ENCODE measurements around the gene HSD11B2. TPM values are rescaled to one million over a fixed set of nuclear protein-coding genes. Genes with fewer than 3 reads are reported as not detected.

HSD11B2 gene
- 1 to 10 TPM in 1 of 2 experiments, under 1 TPM in 1; 0.86 to 1.1 TPM for total RNA-seq

GRCh38 chr16:67430977-67431774, at the start of gene HSD11B2:
HSD11B2 (plus strand) TSS chr16:67431121; CDS start chr16:67431249, 128 bp downstream.
- Mint-ChIP-seq H3K27me3 (ENCODE audit: low read depth) (peaks cover 31% of the 10 kb centered on the region), H3K9me3 (no peaks in the 10 kb centered on the region), H3K4me3 (peak within 1 kb of the TSS; percentile 77), H3K27ac (no peak within 1 kb of the TSS), H3K4me1 (ENCODE audit: low read depth) (peaks cover 10% of the 10 kb centered on the region), H3K36me3 (ENCODE audit: low read depth) (no peaks in the 10 kb centered on the region)
- CTCF ChIA-PET = interaction anchor here (0.6 to 1.2 kb wide), 6 partner anchors 15 to 187 kb away, joined by 3 to 9 read pairs (median 3); partner anchors contain the start of gene FHOD1
- DNase-seq = no peak
- intact Hi-C loops (cut with micrococcal nuclease) = no loop called here

GRCh38 chr16:67383284-67383683, 47.6 kb upstream of the HSD11B2 start:
- no peaks in the 10 kb centered on the region for H3K27me3 Mint-ChIP-seq (ENCODE audit: low read depth)
- H3K27ac Mint-ChIP-seq = no peak overlapping the region
- DNase-seq = no peak
- intact Hi-C loops (cut with micrococcal nuclease) = no loop called here
- CTCF ChIA-PET = interaction anchor here (0.6 to 1.0 kb wide), 3 partner anchors 17 to 365 kb away, joined by 3 read pairs; partner anchors contain the start of genes KCTD19 and LRRC36
- H3K36me3 Mint-ChIP-seq (ENCODE audit: low read depth) = no peaks in the 10 kb centered on the region
- no peak overlapping the region for H3K4me3 Mint-ChIP-seq
- peaks cover 7% of the 10 kb centered on the region for H3K4me1 Mint-ChIP-seq (ENCODE audit: low read depth)
- H3K9me3 Mint-ChIP-seq = no peaks in the 10 kb centered on the region

- CTCF ChIA-PET = interaction anchor here (0.6 to 0.9 kb wide), 2 partner anchors 15 to 288 kb away, joined by 3 to 5 read pairs; no protein-coding TSS in a partner anchor
- no peaks in the 10 kb centered on the region for H3K36me3 Mint-ChIP-seq (ENCODE audit: low read depth)
- no peaks in the 10 kb centered on the region for H3K9me3 Mint-ChIP-seq
- H3K27me3 Mint-ChIP-seq (ENCODE audit: low read depth) = no peaks in the 10 kb centered on the region
- H3K4me3 Mint-ChIP-seq = no peak overlapping the region
- H3K4me1 Mint-ChIP-seq (ENCODE audit: low read depth) = peaks cover 7% of the 10 kb centered on the region
- H3K27ac Mint-ChIP-seq = no peak overlapping the region
- intact Hi-C loops (cut with micrococcal nuclease) = no loop called here
- no peak for DNase-seq
Observed at GRCh38 chr16:67384778-67385510, 46.0 kb upstream of the HSD11B2 start.

GRCh38 chr16:67386861-67387455, 44.0 kb upstream of the HSD11B2 start:
- Mint-ChIP-seq H3K9me3 (no peaks in the 10 kb centered on the region), H3K27me3 (ENCODE audit: low read depth) (no peaks in the 10 kb centered on the region), H3K36me3 (ENCODE audit: low read depth) (no peaks in the 10 kb centered on the region), H3K27ac (no peak overlapping the region), H3K4me1 (ENCODE audit: low read depth) (peaks cover 7% of the 10 kb centered on the region), H3K4me3 (no peak overlapping the region)
- no peak for DNase-seq
- CTCF ChIA-PET = interaction anchor here (0.6 to 1.9 kb wide), 3 partner anchors 13 to 694 kb away, joined by 3 to 5 read pairs (median 3); no protein-coding TSS in a partner anchor
- intact Hi-C loops (cut with micrococcal nuclease) = no loop called here

- Mint-ChIP-seq H3K4me3 (no peak overlapping the region), H3K9me3 (no peaks in the 10 kb centered on the region)
- CTCF ChIA-PET = interaction anchor here (0.6 to 1.9 kb wide), 3 partner anchors 12 to 41 kb away, joined by 3 to 5 read pairs (median 3); no protein-coding TSS in a partner anchor
Observed at GRCh38 chr16:67387479-67388079, 43.3 kb upstream of the HSD11B2 start.

GRCh38 chr16:67388191-67388590, 42.7 kb upstream of the HSD11B2 start:
- Mint-ChIP-seq H3K36me3 (ENCODE audit: low read depth) (no peaks in the 10 kb centered on the region), H3K4me1 (ENCODE audit: low read depth) (peaks cover 7% of the 10 kb centered on the region), H3K27me3 (ENCODE audit: low read depth) (no peaks in the 10 kb centered on the region), H3K27ac (no peak overlapping the region), H3K9me3 (no peaks in the 10 kb centered on the region), H3K4me3 (no peak overlapping the region)
- no peak for DNase-seq
- CTCF ChIA-PET = interaction anchor here (0.6 to 1.9 kb wide), 2 partner anchors 12 to 25 kb away, joined by 3 to 5 read pairs; no protein-coding TSS in a partner anchor
- intact Hi-C loops (cut with micrococcal nuclease) = no loop called here

More at GRCh38 chr16:67387479-67388079, 43.3 kb upstream of the HSD11B2 start:
- H3K36me3 Mint-ChIP-seq (ENCODE audit: low read depth) = no peaks in the 10 kb centered on the region
- H3K4me1 Mint-ChIP-seq (ENCODE audit: low read depth) = peaks cover 7% of the 10 kb centered on the region
- intact Hi-C loops (cut with micrococcal nuclease) = no loop called here
- H3K27me3 Mint-ChIP-seq (ENCODE audit: low read depth) = no peaks in the 10 kb centered on the region
- DNase-seq = no peak
- no peak overlapping the region for H3K27ac Mint-ChIP-seq

- H3K9me3 Mint-ChIP-seq = no peaks in the 10 kb centered on the region
- no peak overlapping the region for H3K27ac Mint-ChIP-seq
- H3K27me3 Mint-ChIP-seq (ENCODE audit: low read depth) = peaks cover 1% of the 10 kb centered on the region
- no peaks in the 10 kb centered on the region for H3K36me3 Mint-ChIP-seq (ENCODE audit: low read depth)
- no peak overlapping the region for H3K4me3 Mint-ChIP-seq
- intact Hi-C loops (cut with micrococcal nuclease) = no loop called here
- peaks cover 7% of the 10 kb centered on the region for H3K4me1 Mint-ChIP-seq (ENCODE audit: low read depth)
- DNase-seq = no peak
- CTCF ChIA-PET = interaction anchor here (0.6 to 1.9 kb wide), 2 partner anchors 11 to 24 kb away, joined by 3 to 5 read pairs; no protein-coding TSS in a partner anchor
Observed at GRCh38 chr16:67388591-67388990, 42.3 kb upstream of the HSD11B2 start.

- H3K4me3 Mint-ChIP-seq = no peak overlapping the region
- peaks cover 13% of the 10 kb centered on the region for H3K27me3 Mint-ChIP-seq (ENCODE audit: low read depth)
- intact Hi-C loops (cut with micrococcal nuclease) = loop anchor here (10.0 kb wide), 1 partner anchor 235 kb away; the partner anchor contains the start of genes B3GNT9, FBXL8 and TRADD
- CTCF ChIA-PET = interaction anchor here (0.6 kb wide), 1 partner anchor 41 kb away, joined by 3 read pairs; no protein-coding TSS in a partner anchor
- H3K9me3 Mint-ChIP-seq = no peaks in the 10 kb centered on the region
- no peaks in the 10 kb centered on the region for H3K36me3 Mint-ChIP-seq (ENCODE audit: low read depth)
- peaks cover 8% of the 10 kb centered on the region for H3K4me1 Mint-ChIP-seq (ENCODE audit: low read depth)
- no peak overlapping the region for H3K27ac Mint-ChIP-seq
- no peak for DNase-seq
Observed at GRCh38 chr16:67389911-67390815, 40.8 kb upstream of the HSD11B2 start.

- H3K27me3 Mint-ChIP-seq (ENCODE audit: low read depth) = peaks cover 20% of the 10 kb centered on the region
- peaks cover 7% of the 10 kb centered on the region for H3K4me1 Mint-ChIP-seq (ENCODE audit: low read depth)
- no peaks in the 10 kb centered on the region for H3K9me3 Mint-ChIP-seq
- intact Hi-C loops (cut with micrococcal nuclease) = loop anchor here (10.0 kb wide), 1 partner anchor 236 kb away; the partner anchor contains the start of genes B3GNT9, FBXL8 and TRADD
- no peak overlapping the region for H3K4me3 Mint-ChIP-seq
- no peak for DNase-seq
- H3K27ac Mint-ChIP-seq = no peak overlapping the region
- H3K36me3 Mint-ChIP-seq (ENCODE audit: low read depth) = no peaks in the 10 kb centered on the region
- CTCF ChIA-PET = interaction anchor here (0.6 kb wide), 2 partner anchors 9 to 42 kb away, joined by 3 read pairs; no protein-coding TSS in a partner anchor
Observed at GRCh38 chr16:67390816-67391423, 40.0 kb upstream of the HSD11B2 start.

- peaks cover 7% of the 10 kb centered on the region for H3K4me1 Mint-ChIP-seq (ENCODE audit: low read depth)
- no peak for DNase-seq
- no peak overlapping the region for H3K4me3 Mint-ChIP-seq
- no peaks in the 10 kb centered on the region for H3K9me3 Mint-ChIP-seq
- CTCF ChIA-PET = interaction anchor here (0.6 kb wide), 2 partner anchors 10 to 19 kb away, joined by 3 to 5 read pairs; no protein-coding TSS in a partner anchor
- H3K27ac Mint-ChIP-seq = no peak overlapping the region
- H3K27me3 Mint-ChIP-seq (ENCODE audit: low read depth) = peaks cover 20% of the 10 kb centered on the region
- H3K36me3 Mint-ChIP-seq (ENCODE audit: low read depth) = no peaks in the 10 kb centered on the region
- intact Hi-C loops (cut with micrococcal nuclease) = loop anchor here (10.0 kb wide), 1 partner anchor 237 kb away; the partner anchor contains the start of genes B3GNT9, FBXL8 and TRADD
Observed at GRCh38 chr16:67391424-67392300, 39.3 kb upstream of the HSD11B2 start.
